ENCODE data around the gene PGM2. TPM values are rescaled to one million over a fixed set of nuclear protein-coding genes. Genes with fewer than 3 reads are reported as not detected.

The PGM2 gene
- total RNA-seq, 1 experiment from 2014 or later = 28.6 TPM

DNA sequence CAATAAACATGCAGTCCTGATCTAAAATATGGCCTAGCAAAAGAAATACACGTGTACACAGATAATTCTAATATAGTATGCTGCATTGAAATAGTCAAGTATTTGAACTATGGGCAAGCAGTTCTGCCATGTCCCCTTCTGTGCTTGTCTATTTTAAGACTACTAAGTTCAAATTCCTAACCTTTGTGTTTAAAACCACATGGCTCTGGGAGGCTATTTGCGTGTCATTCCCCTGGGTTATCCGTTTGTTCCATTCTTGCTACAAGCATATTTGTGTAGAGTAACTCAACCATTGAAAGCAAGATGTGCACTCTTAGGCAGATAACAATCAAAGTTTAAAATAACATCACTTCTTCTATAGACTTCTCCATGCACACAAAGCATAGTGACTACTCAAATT, 39.0 kb downstream of the PGM2 start:
- ChIA-PET CTCF (no interaction called here), POLR2A (ENCODE audit: unreplicated experiment) (no interaction called here)
- no TSS peak for BruUV-seq (replicated peaks)
- Histone ChIP-seq H3K4me1 (ENCODE audit: insufficient read depth, low read length) (no peaks in the 10 kb centered on the region), H3K27ac (ENCODE audit: low read length) (no peak overlapping the region), H3K9me3 (ENCODE audit: low read length) (no peaks in the 10 kb centered on the region), H4K20me1 (ENCODE audit: low read length) (no peaks in the 10 kb centered on the region), H3K9me2 (replicated peaks; ENCODE audit: low read length) (no peaks in the 10 kb centered on the region), H3K36me3 (ENCODE audit: low read depth, low read length) (no peaks in the 10 kb centered on the region), H3F3A (ENCODE audit: low read length, unreplicated experiment) (no peaks in the 10 kb centered on the region), H3K79me2 (ENCODE audit: low read length) (no peaks in the 10 kb centered on the region), H3K4me2 (ENCODE audit: low read length) (no peak overlapping the region), H3K9ac (ENCODE audit: low read length) (no peak overlapping the region), H3K27me3 (ENCODE audit: low read length) (no peaks in the 10 kb centered on the region), H3K4me3 (ENCODE audit: low read length) (no peak overlapping the region), H2AFZ (ENCODE audit: low read length) (no peak overlapping the region)
- DNase-seq (no peak), ATAC-seq (no peak)
- intact Hi-C loops (cut with micrococcal nuclease) = no loop called here
- TF ChIP-seq, protein P1, sequence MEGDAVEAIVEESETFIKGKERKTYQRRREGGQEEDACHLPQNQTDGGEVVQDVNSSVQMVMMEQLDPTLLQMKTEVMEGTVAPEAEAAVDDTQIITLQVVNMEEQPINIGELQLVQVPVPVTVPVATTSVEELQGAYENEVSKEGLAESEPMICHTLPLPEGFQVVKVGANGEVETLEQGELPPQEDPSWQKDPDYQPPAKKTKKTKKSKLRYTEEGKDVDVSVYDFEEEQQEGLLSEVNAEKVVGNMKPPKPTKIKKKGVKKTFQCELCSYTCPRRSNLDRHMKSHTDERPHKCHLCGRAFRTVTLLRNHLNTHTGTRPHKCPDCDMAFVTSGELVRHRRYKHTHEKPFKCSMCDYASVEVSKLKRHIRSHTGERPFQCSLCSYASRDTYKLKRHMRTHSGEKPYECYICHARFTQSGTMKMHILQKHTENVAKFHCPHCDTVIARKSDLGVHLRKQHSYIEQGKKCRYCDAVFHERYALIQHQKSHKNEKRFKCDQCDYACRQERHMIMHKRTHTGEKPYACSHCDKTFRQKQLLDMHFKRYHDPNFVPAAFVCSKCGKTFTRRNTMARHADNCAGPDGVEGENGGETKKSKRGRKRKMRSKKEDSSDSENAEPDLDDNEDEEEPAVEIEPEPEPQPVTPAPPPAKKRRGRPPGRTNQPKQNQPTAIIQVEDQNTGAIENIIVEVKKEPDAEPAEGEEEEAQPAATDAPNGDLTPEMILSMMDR (conservative IDR thresholded peaks at IDR 0.05; ENCODE audit: low read depth, low read length) = no peak
- TF ChIP-seq EZH2 (IDR thresholded peaks at IDR 0.05; ENCODE audit: low read length, unreplicated experiment) (no peak), EZH2phosphoT487 (IDR thresholded peaks at IDR 0.05; ENCODE audit: borderline replicate concordance, low read length) (no peak)

DNA sequence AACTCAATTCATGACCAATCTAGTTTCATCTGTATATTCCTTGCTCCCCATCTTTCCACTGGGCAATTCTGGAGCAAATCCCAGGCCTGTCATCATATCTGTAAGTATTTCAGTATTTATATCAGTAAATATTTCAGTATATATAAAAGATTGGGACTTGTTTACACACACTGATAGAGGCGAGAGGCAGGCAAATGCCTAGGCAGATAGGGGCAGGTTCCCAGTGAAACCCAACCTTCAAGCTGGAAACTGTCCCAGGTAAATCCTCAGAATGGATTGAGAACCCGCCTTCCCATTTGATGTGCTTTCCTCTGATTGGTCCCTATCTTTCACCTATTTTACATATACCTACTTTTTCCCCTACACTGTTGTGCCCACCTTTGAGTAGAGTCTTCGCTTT, 40.6 kb downstream of the PGM2 start:
- H3K27ac ChIP-seq (ENCODE audit: low read length) = no peak overlapping the region
- H4K20me1 ChIP-seq (ENCODE audit: low read length) = no peaks in the 10 kb centered on the region
- H3K79me2 ChIP-seq (ENCODE audit: low read length) = no peaks in the 10 kb centered on the region
- no peak overlapping the region for H3K4me2 ChIP-seq (ENCODE audit: low read length)
- intact Hi-C loops (cut with micrococcal nuclease) = no loop called here
- POLR2A ChIA-PET (ENCODE audit: unreplicated experiment) = no interaction called here
- no peaks in the 10 kb centered on the region for H3K9me3 ChIP-seq (ENCODE audit: low read length)
- no peak overlapping the region for H2AFZ ChIP-seq (ENCODE audit: low read length)
- H3K9ac ChIP-seq (ENCODE audit: low read length) = no peak overlapping the region
- TF ChIP-seq, protein P1 (conservative IDR thresholded peaks at IDR 0.05; ENCODE audit: low read depth, low read length) = no peak
- TF ChIP-seq EZH2 (IDR thresholded peaks at IDR 0.05; ENCODE audit: low read length, unreplicated experiment) = no peak
- no peak for TF ChIP-seq EZH2phosphoT487 (IDR thresholded peaks at IDR 0.05; ENCODE audit: borderline replicate concordance, low read length)
- H3F3A ChIP-seq (ENCODE audit: low read length, unreplicated experiment) = no peaks in the 10 kb centered on the region
- no peak overlapping the region for H3K4me3 ChIP-seq (ENCODE audit: low read length)
- no peaks in the 10 kb centered on the region for H3K36me3 ChIP-seq (ENCODE audit: low read depth, low read length)
- CTCF ChIA-PET = no interaction called here
- ATAC-seq = no peak
- no TSS peak for BruUV-seq (replicated peaks)
- H3K4me1 ChIP-seq (ENCODE audit: insufficient read depth, low read length) = no peaks in the 10 kb centered on the region; the same call in 1 of the 2 replicates
- no peak for DNase-seq
- H3K27me3 ChIP-seq (ENCODE audit: low read length) = no peaks in the 10 kb centered on the region
- no peaks in the 10 kb centered on the region for H3K9me2 ChIP-seq (replicated peaks; ENCODE audit: low read length)

- H3K4me1 ChIP-seq (ENCODE audit: insufficient read depth, low read length) = peaks cover 10% of the 10 kb centered on the region
- H3K36me3 ChIP-seq (ENCODE audit: low read depth, low read length) = no peaks in the 10 kb centered on the region
- no peak overlapping the region for H2AFZ ChIP-seq (ENCODE audit: low read length)
- no peaks in the 10 kb centered on the region for H3K27me3 ChIP-seq (ENCODE audit: low read length)
- no peaks in the 10 kb centered on the region for H3K9me3 ChIP-seq (ENCODE audit: low read length)
- DNase-seq (no peak), ATAC-seq (no peak)
- H4K20me1 ChIP-seq (ENCODE audit: low read length) = no peaks in the 10 kb centered on the region
- intact Hi-C loops (cut with micrococcal nuclease) = no loop called here
- H3F3A ChIP-seq (ENCODE audit: low read length, unreplicated experiment) = no peaks in the 10 kb centered on the region
- TF ChIP-seq, protein P1 (conservative IDR thresholded peaks at IDR 0.05; ENCODE audit: low read depth, low read length) = no peak
- H3K27ac ChIP-seq (ENCODE audit: low read length) = no peak overlapping the region
- no peak overlapping the region for H3K4me3 ChIP-seq (ENCODE audit: low read length)
- no peaks in the 10 kb centered on the region for H3K79me2 ChIP-seq (ENCODE audit: low read length)
- BruUV-seq (replicated peaks) = no TSS peak
- no peak overlapping the region for H3K4me2 ChIP-seq (ENCODE audit: low read length)
- CTCF ChIA-PET = no interaction called here
- POLR2A ChIA-PET (ENCODE audit: unreplicated experiment) = no interaction called here
- no peaks in the 10 kb centered on the region for H3K9me2 ChIP-seq (replicated peaks; ENCODE audit: low read length)
- H3K9ac ChIP-seq (ENCODE audit: low read length) = no peak overlapping the region
These were observed 41.8 kb downstream of the PGM2 start for GRCh38 chr4:37868238-37868637.
